HepG2 (cell line): ENCODE measurements around the gene TLCD3B.

ENCODE experiments used
- ATF3 ChIP-seq: sonication (generic); formaldehyde crosslinking; IDR thresholded peaks from 2 replicates; pipeline ENCODE4 v1.4.0; 2020; ENCODE audit warnings: missing genetic modification reagents
- CREB1 ChIP-seq, 2 experiments: fragments of 450-650 bp in 1 of 2; IDR thresholded peaks; 2 replicates each; pipeline ENCODE4 v1.6.1; 2016 to 2017; ENCODE audit warnings: control low read depth in 1 of 2, mild to moderate bottlenecking in 1 of 2, missing compliant biosample characterization in 1 of 2, missing genetic modification characterization in 1 of 2
- CTCF ChIP-seq: sonication (generic); formaldehyde crosslinking; IDR thresholded peaks from 2 replicates; pipeline ENCODE4 v1.5.0; 2020; ENCODE audit warnings: mild to moderate bottlenecking, missing genetic modification reagents, moderate library complexity
- NFRKB ChIP-seq: fragments of 450-650 bp; IDR thresholded peaks from 2 replicates; pipeline ENCODE4 v1.6.1; 2017
- SRF ChIP-seq: IDR thresholded peaks from 2 replicates; pipeline ENCODE4 v1.6.1; 2011; ENCODE audit warnings: mild to moderate bottlenecking, low read depth, low read length, moderate library complexity
- ZNF33A ChIP-seq: sonication (generic); formaldehyde crosslinking; IDR thresholded peaks from 2 replicates; pipeline ENCODE4 v1.5.1; 2020; ENCODE audit warnings: missing genetic modification reagents, mild to moderate bottlenecking, moderate library complexity, borderline replicate concordance

- TF ChIP-seq CREB1 (IDR thresholded peaks at IDR 0.05) (no peak), CREB1 (CRISPR knock-in tag; IDR thresholded peaks at IDR 0.05) (no peak), CTCF (CRISPR knock-in tag) (no peak), NFRKB (no peak), SRF (no peak), ZNF33A (no peak), ATF3 (no peak)
Observed at GRCh38 chr16:30054451-30054850, 23.4 kb upstream of the TLCD3B start.
